H1 (cell line): ENCODE data around the gene RPL22L1.

ENCODE experiments used
- CTCF ChIP-seq, 3 experiments: IDR thresholded peaks; 1 replicate in 2 of 3; 2 replicates in 1 of 3; pipeline versions ENCODE4 v1.5.1 to v1.6.1; 2011; ENCODE audit warnings: low read length in 3 of 3, mild to moderate bottlenecking in 3 of 3, inconsistent platforms in 2 of 3, low read depth in 1 of 3, moderate library complexity in 1 of 3; ENCODE audit not compliant: insufficient read depth in 1 of 3; ENCODE audit errors: control extremely low read depth in 1 of 3
- HDAC2 ChIP-seq, 2 experiments: fragments of 300-600 bp in 1 of 2; sonication (generic) in 1 of 2; IDR thresholded peaks; 2 replicates each; pipeline ENCODE4 v1.6.1; 2011 to 2012; ENCODE audit warnings: low read depth in 2 of 2, low read length in 2 of 2, mild to moderate bottlenecking in 2 of 2, moderate library complexity in 2 of 2, borderline replicate concordance in 1 of 2, inconsistent platforms in 1 of 2
- NRF1 ChIP-seq: IDR thresholded peaks from 2 replicates; pipeline ENCODE4 v1.6.1; 2011; ENCODE audit warnings: mild to moderate bottlenecking, low read depth, low read length, improper control_type of control experiment
- ZNF274 ChIP-seq: IDR thresholded peaks from 2 replicates; pipeline ENCODE4 v1.7.0; 2012; ENCODE audit warnings: low read length, borderline replicate concordance; ENCODE audit errors: extremely low read depth

GRCh38 chr3:170903123-170903522, 33.1 kb upstream of the RPL22L1 start:
- TF ChIP-seq CTCF (IDR thresholded peaks at IDR 0.05; ENCODE audit: control extremely low read depth in 1 of 3, insufficient read depth in 1 of 3, low read depth in 1 of 3, low read length in 3 of 3): no peak
- no peak for TF ChIP-seq HDAC2 (IDR thresholded peaks at IDR 0.05; ENCODE audit: borderline replicate concordance in 1 of 2, low read depth in 2 of 2, low read length in 2 of 2)
- no peak for TF ChIP-seq NRF1
- TF ChIP-seq ZNF274: no peak
